Measurements from ENCODE around the gene APBA2.

APBA2 gene

DNA sequence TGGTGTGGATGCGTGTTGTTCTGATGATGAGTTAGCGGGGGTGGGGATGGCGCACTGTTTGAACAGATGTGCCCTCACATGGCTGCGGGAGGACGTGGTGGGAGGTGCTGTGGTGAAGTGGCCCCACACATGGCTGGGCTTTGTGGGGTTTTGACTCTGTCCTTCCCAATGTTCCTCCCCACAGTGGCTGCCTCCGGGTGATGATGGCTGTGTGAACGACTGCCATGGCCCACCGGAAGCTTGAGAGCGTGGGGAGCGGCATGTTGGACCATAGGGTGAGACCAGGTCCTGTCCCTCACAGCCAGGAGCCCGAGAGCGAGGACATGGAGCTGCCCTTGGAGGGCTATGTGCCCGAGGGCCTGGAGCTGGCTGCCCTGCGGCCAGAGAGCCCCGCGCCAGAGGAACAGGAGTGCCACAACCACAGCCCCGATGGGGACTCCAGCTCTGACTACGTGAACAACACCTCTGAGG, 167.9 kb downstream of the APBA2 start:
- TF ChIP-seq, protein P1, sequence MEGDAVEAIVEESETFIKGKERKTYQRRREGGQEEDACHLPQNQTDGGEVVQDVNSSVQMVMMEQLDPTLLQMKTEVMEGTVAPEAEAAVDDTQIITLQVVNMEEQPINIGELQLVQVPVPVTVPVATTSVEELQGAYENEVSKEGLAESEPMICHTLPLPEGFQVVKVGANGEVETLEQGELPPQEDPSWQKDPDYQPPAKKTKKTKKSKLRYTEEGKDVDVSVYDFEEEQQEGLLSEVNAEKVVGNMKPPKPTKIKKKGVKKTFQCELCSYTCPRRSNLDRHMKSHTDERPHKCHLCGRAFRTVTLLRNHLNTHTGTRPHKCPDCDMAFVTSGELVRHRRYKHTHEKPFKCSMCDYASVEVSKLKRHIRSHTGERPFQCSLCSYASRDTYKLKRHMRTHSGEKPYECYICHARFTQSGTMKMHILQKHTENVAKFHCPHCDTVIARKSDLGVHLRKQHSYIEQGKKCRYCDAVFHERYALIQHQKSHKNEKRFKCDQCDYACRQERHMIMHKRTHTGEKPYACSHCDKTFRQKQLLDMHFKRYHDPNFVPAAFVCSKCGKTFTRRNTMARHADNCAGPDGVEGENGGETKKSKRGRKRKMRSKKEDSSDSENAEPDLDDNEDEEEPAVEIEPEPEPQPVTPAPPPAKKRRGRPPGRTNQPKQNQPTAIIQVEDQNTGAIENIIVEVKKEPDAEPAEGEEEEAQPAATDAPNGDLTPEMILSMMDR (IDR thresholded peaks at IDR 0.05; ENCODE audit: poor library complexity, severe bottlenecking), result no peak
- no peak overlapping the region for H3K27ac ChIP-seq (ENCODE audit: poor library complexity, severe bottlenecking)
- no peak for ATAC-seq (ENCODE audit: low read depth)

DNA sequence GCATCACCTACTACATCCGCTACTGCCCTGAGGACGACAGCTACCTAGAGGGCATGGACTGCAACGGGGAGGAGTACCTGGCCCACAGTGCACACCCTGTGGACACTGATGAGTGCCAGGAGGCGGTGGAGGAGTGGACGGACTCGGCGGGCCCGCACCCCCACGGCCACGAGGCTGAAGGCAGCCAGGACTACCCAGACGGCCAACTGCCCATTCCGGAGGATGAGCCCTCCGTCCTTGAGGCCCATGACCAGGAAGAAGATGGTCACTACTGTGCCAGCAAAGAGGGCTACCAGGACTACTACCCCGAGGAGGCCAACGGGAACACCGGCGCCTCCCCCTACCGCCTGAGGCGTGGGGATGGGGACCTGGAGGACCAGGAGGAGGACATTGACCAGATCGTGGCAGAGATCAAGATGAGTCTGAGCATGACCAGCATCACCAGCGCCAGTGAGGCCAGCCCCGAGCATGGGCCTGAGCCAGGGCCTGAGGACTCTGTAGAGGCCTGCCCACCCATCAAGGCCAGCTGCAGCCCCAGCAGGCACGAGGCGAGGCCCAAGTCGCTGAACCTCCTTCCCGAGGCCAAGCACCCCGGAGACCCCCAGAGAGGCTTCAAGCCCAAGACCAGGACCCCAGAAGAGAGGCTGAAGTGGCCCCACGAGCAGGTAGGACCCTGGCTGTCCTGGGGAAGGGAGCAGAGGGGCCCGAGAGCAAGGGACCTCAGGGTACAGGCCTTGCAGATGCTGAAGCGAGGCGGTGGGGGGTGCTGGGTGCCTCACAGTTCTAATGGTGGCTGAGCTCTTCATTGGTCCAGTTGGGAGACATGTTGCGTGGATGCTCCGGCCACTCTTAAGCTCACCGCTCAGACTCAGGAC, 168.6 kb downstream of the APBA2 start:
- peak; percentile 17; the same call in 1 of the 3 replicates for ATAC-seq (ENCODE audit: low read depth)

More for the DNA sequence above, 167.9 kb downstream of the APBA2 start:
- no peak overlapping the region for H3K4me3 ChIP-seq (ENCODE audit: severe bottlenecking)
- H3K9me3 ChIP-seq (ENCODE audit: severe bottlenecking), result no peaks in the 10 kb centered on the region
- no peaks in the 10 kb centered on the region for H3K4me1 ChIP-seq (ENCODE audit: insufficient read depth, poor library complexity, severe bottlenecking)
- no peaks in the 10 kb centered on the region for H3K36me3 ChIP-seq (ENCODE audit: low read depth)
- no peaks in the 10 kb centered on the region for H3K27me3 ChIP-seq (ENCODE audit: insufficient read depth, poor library complexity, severe bottlenecking)
- no peak for DNase-seq (ENCODE audit: low spot score)

GRCh38 chr15:29055876-29056275, 170.1 kb downstream of the APBA2 start:
- H3K9me3 ChIP-seq (ENCODE audit: severe bottlenecking), result no peaks in the 10 kb centered on the region
- no peaks in the 10 kb centered on the region for H3K27me3 ChIP-seq (ENCODE audit: insufficient read depth, poor library complexity, severe bottlenecking)
- DNase-seq (ENCODE audit: low spot score) (peak; percentile 27), ATAC-seq (ENCODE audit: low read depth) (no peak)
- no peak overlapping the region for H3K4me3 ChIP-seq (ENCODE audit: severe bottlenecking)
- no peaks in the 10 kb centered on the region for H3K36me3 ChIP-seq (ENCODE audit: low read depth)
- TF ChIP-seq, protein P1 (IDR thresholded peaks at IDR 0.05; ENCODE audit: poor library complexity, severe bottlenecking), result no peak
- H3K27ac ChIP-seq (ENCODE audit: poor library complexity, severe bottlenecking), result no peak overlapping the region
- H3K4me1 ChIP-seq (ENCODE audit: insufficient read depth, poor library complexity, severe bottlenecking), result no peaks in the 10 kb centered on the region

More for the DNA sequence above, 168.6 kb downstream of the APBA2 start:
- no peaks in the 10 kb centered on the region for H3K9me3 ChIP-seq (ENCODE audit: severe bottlenecking)
- TF ChIP-seq, protein P1 (IDR thresholded peaks at IDR 0.05; ENCODE audit: poor library complexity, severe bottlenecking), result no peak
- no peaks in the 10 kb centered on the region for H3K36me3 ChIP-seq (ENCODE audit: low read depth)
- no peaks in the 10 kb centered on the region for H3K4me1 ChIP-seq (ENCODE audit: insufficient read depth, poor library complexity, severe bottlenecking)
- H3K4me3 ChIP-seq (ENCODE audit: severe bottlenecking), result no peak overlapping the region
- H3K27me3 ChIP-seq (ENCODE audit: insufficient read depth, poor library complexity, severe bottlenecking), result no peaks in the 10 kb centered on the region
- H3K27ac ChIP-seq (ENCODE audit: poor library complexity, severe bottlenecking), result no peak overlapping the region
- DNase-seq (ENCODE audit: low spot score), result peak; percentile 47

DNA sequence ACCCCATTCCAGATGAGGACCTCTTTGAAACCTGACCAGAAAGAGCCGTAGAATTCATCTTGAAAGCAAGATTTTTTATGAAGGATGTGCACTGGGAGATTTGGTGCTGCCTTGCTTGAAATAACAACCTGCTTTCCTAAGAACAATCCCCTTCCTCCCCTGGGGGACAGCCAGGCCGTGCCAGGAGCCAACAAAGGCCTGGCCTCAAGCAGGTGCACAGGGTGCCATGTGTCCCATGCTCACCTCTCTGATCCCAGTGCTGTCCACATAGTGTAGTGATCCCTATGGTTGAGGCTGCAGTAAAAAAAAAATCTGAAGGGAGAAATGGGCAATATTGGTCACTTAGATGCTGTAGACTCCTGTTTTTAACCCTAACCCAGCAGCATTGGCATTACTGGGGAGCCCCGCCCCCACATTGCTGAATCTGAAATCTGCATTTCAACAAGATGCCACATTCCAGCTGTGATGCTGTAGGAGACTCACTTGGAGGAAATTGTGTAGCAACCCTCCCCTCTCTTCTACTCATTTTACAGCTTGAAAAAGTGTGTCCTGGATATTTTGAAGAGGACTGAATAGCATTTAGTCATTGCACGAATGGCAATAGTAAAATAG, 171.2 kb downstream of the APBA2 start:
- Histone ChIP-seq H3K36me3 (ENCODE audit: low read depth) (no peaks in the 10 kb centered on the region), H3K9me3 (ENCODE audit: severe bottlenecking) (no peaks in the 10 kb centered on the region), H3K27ac (ENCODE audit: poor library complexity, severe bottlenecking) (no peak overlapping the region), H3K27me3 (ENCODE audit: insufficient read depth, poor library complexity, severe bottlenecking) (no peaks in the 10 kb centered on the region), H3K4me1 (ENCODE audit: insufficient read depth, poor library complexity, severe bottlenecking) (no peaks in the 10 kb centered on the region), H3K4me3 (ENCODE audit: severe bottlenecking) (no peak overlapping the region)
- ATAC-seq (ENCODE audit: low read depth), result no peak
- DNase-seq (ENCODE audit: low spot score), result peak; percentile 29
- TF ChIP-seq, protein P1 (IDR thresholded peaks at IDR 0.05; ENCODE audit: poor library complexity, severe bottlenecking), result no peak
